ENCODE results near the gene ARHGEF26. TPM values are rescaled to one million over a fixed set of nuclear protein-coding genes. Genes with fewer than 3 reads are reported as not detected.

Gene ARHGEF26
- total and polyA plus RNA-seq, 12 donors, result 0.74 to 2.3 (median 1.1) TPM

- Histone ChIP-seq H3K4me3 (no peak overlapping the region), H3K9me3 (no peaks in the 10 kb centered on the region), H3K36me3 (peaks cover 0 to 12% (median 0%) of the 10 kb centered on the region in 9 donors), H3K4me1 (no peaks in the 10 kb centered on the region), H3K27ac (no peak overlapping the region), H3K27me3 (no peaks in the 10 kb centered on the region)
- ATAC-seq, result no peak
- TF ChIP-seq CTCF (IDR thresholded peaks at IDR 0.05), result no peak
- WGBS, 2 donors, result 90 to 92% methylated on average over 6 of the region's 6 CpGs
- no peak for DNase-seq
- intact Hi-C loops (cut with DNase I), result no loop called here
These were observed 11.7 kb downstream of the ARHGEF26 start for GRCh38 chr3:154132777-154133375.

- DNase-seq (no peak), ATAC-seq (no peak)
- Histone ChIP-seq H3K4me1 (no peaks in the 10 kb centered on the region), H3K9me3 (no peaks in the 10 kb centered on the region), H3K27me3 (no peaks in the 10 kb centered on the region), H3K4me3 (no peak overlapping the region), H3K36me3 (no peaks in the 10 kb centered on the region), H3K27ac (no peak overlapping the region)
- intact Hi-C loops (cut with DNase I), result no loop called here
- TF ChIP-seq CTCF (IDR thresholded peaks at IDR 0.05), result no peak
- WGBS, 2 donors, result 91% methylated on average over 5 of the region's 5 CpGs
These were observed 14.5 kb downstream of the ARHGEF26 start for GRCh38 chr3:154135511-154136173.

DNA sequence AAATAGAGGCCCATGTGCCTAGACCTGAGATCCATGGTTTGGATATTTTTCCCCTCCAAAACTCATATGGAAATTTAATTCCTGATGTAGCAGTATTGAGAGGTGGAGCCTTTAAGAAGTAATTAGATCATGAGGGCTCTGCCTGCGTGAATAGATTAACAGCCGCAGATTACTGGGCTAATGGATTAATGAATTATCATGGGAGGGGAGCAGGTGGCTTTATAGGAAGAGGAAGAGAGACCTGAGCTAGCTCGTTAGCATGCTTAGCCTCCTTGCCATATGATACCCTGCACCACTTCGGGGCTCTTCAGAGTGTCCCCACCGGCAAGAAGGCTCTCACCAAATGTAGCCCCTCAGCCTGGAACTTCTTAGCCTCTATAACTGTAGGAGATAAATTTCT, 15.8 kb downstream of the ARHGEF26 start:
- 94 to 95% methylated on average over 5 of the region's 5 CpGs for WGBS, 2 donors
- no peak overlapping the region for H3K4me3 ChIP-seq
- no peak for TF ChIP-seq CTCF (IDR thresholded peaks at IDR 0.05)
- H3K4me1 ChIP-seq, result no peaks in the 10 kb centered on the region
- H3K36me3 ChIP-seq, result no peaks in the 10 kb centered on the region
- no peaks in the 10 kb centered on the region for H3K27me3 ChIP-seq
- no peak overlapping the region for H3K27ac ChIP-seq
- H3K9me3 ChIP-seq, result no peaks in the 10 kb centered on the region
- ATAC-seq, result no peak
- intact Hi-C loops (cut with DNase I), result no loop called here
- DNase-seq, result no peak

- no peaks in the 10 kb centered on the region for H3K36me3 ChIP-seq
- no peak overlapping the region for H3K27ac ChIP-seq
- TF ChIP-seq CTCF (IDR thresholded peaks at IDR 0.05), result no peak
- intact Hi-C loops (cut with DNase I), result no loop called here
- DNase-seq (no peak), ATAC-seq (no peak)
- H3K4me3 ChIP-seq, result no peak overlapping the region
- no peaks in the 10 kb centered on the region for H3K9me3 ChIP-seq
- 92% methylated on average over 3 of the region's 3 CpGs for WGBS, 2 donors
- no peaks in the 10 kb centered on the region for H3K27me3 ChIP-seq
- H3K4me1 ChIP-seq, result peaks cover 0 to 3% (median 0%) of the 10 kb centered on the region in 9 donors
These were observed 18.8 kb downstream of the ARHGEF26 start for GRCh38 chr3:154139996-154140436.
